ENCODE data around the gene FOLR3.

DNA sequence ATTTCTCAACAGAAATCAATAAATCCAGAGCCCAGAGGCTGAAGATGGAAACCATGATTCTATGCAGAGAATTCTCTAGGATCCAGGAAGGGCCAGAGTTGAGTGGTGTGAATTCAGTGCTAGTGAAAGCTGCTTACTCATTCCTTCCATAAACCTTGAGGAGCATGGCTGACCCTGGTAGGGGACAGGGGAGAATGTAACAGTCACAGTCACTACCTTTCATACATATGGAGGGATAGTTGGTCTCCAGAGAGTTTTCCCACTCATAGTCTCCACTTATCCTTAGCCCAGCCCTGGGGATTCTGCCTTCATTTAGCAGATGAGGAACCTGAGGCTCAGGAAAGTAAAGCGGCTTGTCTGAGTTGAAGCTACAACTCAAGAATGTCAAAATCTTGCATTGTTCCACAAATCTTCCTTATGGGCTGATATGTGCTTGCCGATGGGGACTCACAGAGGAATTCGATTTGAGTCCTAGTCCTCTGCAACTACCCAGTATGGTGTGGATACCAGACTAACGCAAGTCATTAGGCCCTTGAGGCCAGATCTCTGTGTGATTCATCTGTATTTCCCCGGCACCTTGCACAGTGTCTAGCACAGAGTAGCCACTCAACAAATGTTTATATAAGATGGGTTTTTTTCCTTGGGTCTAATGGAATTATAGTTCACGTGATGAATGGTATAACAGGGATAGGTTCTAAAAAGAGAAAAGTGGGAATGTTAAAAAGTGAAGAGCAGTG lies 19.3 kb upstream of the FOLR3 start:
- TF ChIP-seq, protein P1, sequence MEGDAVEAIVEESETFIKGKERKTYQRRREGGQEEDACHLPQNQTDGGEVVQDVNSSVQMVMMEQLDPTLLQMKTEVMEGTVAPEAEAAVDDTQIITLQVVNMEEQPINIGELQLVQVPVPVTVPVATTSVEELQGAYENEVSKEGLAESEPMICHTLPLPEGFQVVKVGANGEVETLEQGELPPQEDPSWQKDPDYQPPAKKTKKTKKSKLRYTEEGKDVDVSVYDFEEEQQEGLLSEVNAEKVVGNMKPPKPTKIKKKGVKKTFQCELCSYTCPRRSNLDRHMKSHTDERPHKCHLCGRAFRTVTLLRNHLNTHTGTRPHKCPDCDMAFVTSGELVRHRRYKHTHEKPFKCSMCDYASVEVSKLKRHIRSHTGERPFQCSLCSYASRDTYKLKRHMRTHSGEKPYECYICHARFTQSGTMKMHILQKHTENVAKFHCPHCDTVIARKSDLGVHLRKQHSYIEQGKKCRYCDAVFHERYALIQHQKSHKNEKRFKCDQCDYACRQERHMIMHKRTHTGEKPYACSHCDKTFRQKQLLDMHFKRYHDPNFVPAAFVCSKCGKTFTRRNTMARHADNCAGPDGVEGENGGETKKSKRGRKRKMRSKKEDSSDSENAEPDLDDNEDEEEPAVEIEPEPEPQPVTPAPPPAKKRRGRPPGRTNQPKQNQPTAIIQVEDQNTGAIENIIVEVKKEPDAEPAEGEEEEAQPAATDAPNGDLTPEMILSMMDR (IDR thresholded peaks at IDR 0.05) = no peak
- no peak for TF ChIP-seq POLR2A (IDR thresholded peaks at IDR 0.05)

Measured in adrenal gland (tissue), 5 donors.